GM19023 (cell line): ENCODE results near the gene FBXL14.

Experiments
- ATAC-seq: cut with Tn5 transposase; IDR thresholded peaks from one replicate; pipeline ENCODE4 v1.9.1; 2021; ENCODE audit warnings: mild to moderate bottlenecking, moderate library complexity; ENCODE audit not compliant: unreplicated experiment

The FBXL14 gene

DNA sequence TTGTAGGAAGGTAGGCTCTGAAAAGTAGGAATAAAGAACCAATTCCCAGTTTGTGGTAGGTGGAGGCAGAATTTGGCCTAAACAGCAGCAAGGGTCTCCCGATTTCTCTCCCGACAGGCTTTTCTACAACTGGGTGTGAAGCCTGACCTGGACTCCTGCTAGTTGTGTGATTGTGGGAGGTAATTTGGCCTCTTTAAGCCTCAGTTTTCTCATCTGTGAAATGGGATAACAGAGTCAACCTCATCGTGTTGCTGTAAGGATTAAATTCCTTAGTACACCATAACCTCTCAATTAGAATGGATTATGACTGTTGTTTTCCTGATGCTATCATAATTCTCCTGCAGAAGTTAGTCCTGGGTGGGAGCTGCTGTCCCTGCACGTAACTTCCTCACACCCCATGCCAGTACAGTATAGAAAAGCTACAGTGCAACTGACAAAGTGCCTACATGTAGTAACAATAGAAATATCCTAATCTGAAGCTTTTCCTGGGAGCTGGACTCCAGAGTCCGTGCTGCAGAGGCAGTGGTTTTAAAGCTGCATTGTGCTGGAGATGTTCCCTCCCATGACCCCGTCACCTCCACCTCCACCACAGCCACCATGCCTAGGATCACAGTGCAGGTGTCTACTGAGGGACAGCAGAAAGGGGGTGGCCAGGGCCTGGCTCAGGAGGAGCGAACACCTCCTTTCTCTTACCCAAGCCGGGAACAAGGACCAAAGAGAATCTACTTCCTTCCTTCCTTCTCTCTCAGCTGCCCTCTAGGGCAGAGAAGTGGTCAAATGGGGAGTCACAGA, 76.5 kb downstream of the FBXL14 start:
- ATAC-seq, result no peak

DNA sequence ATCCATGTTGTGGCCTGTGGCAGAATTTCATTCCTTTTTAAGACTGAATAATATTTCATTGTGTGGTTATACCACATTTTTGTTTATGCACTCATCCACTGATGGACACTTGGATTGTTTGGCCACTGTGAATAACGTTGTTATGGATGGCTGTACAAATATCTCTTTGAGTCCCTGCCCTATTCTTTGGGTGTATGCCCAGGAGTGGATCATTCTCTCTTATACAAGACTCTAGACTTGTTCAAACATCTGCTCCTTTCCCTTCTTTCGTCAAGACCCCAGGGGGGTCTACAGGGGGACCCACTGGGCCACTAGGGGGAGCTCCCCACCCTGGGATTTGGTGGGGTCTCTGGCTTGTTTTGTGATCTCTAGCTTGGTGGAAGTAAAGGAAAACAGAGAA, 77.4 kb downstream of the FBXL14 start:
- ATAC-seq, result no peak
